NCI-H82 treated with DMSO at 0.1 percent for 48 hours (cell line): Measurements from ENCODE around the gene GLB1L2.
A peak's percentile ranks its signal among the peaks of the same experiment; 100 is the strongest.
"Not testable (repeated sequence)": the region's sequence is repeated elsewhere in the genome, so short reads cannot be mapped to it uniquely, and the experiment has no call there.

Experiments used
- DNase-seq: peaks from one replicate; lab custom pipeline; 2025; ENCODE audit not compliant: unreplicated experiment; lab: John Stamatoyannopoulos, UW

Gene GLB1L2, protein sequence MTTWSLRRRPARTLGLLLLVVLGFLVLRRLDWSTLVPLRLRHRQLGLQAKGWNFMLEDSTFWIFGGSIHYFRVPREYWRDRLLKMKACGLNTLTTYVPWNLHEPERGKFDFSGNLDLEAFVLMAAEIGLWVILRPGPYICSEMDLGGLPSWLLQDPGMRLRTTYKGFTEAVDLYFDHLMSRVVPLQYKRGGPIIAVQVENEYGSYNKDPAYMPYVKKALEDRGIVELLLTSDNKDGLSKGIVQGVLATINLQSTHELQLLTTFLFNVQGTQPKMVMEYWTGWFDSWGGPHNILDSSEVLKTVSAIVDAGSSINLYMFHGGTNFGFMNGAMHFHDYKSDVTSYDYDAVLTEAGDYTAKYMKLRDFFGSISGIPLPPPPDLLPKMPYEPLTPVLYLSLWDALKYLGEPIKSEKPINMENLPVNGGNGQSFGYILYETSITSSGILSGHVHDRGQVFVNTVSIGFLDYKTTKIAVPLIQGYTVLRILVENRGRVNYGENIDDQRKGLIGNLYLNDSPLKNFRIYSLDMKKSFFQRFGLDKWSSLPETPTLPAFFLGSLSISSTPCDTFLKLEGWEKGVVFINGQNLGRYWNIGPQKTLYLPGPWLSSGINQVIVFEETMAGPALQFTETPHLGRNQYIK

DNA sequence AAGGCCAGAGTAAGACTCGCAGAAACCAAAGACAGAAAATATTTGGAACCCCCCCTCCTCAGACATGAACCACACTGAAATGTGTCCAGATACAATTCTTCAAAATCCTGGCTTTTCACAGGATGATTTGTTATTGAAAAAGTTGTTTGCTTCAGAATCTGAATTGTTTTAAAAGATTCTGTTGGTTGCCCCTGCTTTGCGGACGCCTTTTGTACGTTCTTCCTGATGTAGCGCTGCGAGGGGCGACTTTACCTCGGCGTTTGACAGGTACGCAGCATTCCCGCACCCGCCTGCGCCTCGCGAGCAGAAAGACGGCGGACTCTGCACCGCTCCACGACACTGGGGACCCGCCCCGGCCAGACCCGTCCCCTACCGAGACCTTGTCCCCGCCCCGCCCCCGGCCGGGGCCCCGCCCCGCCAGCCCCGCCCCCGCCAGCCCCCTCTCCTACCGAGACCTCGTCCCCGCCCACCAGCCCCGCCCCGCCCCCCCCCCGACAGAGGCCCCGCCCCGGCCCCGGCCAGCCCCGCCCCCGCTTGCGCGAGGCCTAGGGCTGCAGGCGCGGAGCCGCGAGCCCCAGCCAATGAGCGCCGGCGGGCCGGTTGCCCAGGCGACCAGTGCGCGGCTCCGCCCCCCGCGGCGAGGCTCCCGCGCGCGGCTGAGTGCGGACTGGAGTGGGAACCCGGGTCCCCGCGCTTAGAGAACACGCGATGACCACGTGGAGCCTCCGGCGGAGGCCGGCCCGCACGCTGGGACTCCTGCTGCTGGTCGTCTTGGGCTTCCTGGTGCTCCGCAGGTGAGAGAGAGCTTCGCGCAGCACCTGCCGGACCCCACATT, at the start of gene GLB1L2:
GLB1L2 (plus strand) TSS at position 635 of the 835 bp plus-strand sequence; CDS start at position 709, 74 bp downstream.
- DNase-seq: peak; percentile 19

DNA sequence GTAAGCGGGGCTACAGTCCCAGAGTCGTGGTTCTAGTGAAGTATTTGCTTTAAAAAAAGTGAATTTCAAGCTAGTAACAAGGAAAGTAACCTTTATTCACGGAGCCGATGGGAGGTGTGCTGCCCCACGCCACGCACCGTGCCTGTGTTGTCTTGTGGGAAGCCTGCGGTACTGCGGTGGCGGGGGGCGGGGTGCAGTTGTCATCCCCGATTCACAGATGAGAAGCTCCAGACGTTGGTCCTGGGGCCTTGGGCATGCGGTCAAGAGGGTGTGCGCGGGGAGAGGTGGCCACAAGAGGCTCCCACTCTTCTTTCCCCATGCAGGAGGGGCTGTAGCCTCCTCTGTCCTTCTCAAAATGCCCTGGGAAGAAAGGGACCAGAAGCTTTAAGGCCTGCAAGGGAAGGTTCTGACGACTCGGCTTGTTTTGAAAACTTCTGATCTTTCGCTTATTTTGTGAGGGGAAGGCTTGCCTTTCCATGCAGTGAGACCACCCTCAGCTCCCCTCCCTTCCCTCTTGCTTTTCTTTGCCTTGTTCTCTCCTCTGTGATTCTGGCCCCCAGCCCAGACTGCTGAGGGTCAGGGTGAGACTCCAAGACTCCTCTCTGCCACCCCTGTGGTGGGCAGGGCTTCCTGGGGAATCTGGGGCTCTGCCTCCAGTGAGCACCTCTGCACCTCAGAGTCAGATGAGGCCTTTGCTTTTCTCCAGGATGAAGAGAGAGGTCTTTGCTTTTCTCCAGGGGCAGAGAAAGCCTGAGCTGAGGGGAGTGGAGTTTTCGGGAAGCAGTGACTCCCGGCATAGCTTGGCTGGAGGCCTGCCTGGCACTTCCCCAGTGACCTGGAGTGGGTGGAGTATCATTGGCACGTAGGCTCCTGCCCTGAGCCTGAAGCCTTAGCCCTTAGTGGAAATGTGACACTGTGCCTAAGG, 49.4 kb upstream of the GLB1L2 start:
- no peak for DNase-seq

DNA sequence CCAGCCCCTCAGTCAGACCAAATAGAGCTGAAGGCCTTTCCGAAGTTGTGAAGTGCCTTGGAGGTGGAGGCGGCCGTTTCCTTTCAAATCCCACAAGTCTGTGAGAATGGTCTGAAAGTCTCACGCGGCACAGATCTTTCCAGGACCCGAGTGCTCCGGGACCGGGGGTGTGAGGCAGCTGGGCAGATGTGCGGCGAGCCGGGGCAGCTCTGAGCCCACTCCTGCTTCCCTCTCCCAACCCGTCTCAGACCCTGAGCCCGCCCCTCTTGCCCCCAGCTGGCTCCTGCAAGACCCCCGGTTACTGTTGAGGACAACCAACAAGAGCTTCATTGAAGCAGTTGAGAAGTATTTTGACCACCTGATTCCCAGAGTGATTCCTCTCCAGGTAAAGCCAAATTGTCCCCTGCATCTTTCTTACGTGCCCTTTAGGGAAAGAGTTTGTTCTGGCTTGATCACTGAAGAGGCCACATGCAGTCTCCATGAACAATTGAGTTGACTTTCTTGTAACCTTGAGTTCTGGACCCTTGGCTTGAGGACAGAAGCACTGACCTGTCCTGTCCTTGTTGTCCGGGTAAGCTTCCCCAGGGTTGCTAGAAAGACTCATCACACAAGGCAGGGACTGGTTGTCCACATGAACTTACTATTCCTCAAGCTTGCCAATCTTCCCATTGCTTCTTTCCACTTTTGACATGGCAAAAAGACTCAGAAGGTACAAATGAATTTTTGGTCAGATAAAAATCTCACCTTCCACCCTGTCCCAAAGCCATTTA, 48.1 kb upstream of the GLB1L2 start:
- DNase-seq: no peak

DNA sequence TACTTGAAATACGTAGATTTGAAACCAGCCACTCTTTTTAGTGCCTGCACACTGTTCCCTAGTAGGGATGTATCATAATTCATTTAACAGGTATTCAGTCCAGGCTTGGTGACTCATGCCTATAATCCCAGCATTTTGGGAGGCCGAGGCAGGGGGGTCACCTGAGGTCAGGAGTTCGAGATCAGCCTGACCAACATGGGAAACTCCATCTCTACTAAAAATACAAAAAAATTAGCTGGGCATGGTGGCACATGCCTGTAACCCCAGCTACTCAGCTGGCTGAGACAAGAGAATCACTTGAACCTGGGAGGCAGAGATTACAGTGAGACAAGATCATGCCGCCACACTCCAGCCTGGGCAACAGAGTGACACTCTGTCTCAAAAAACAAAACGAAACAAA, 47.4 kb upstream of the GLB1L2 start:
- not testable (repeated sequence) for DNase-seq

DNA sequence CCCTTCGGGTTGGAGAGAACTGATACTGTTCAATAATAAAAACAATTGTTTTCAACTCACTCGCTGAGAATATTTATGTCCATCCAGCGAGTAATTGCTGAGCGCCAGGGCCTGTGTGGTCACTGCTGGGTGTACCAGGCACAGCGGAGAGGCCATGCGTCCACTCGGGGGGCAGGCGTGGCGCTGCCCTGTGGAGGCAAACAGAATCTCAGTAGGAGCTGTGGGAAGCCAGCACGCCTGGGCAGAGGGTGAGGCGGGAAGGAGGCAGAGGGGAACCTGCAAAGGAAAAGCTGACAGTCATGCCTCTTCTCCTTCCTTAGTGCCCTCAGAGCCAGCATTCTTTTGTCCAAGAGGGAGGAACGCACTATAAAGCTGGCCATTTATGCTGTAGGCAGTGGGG, 44.2 kb upstream of the GLB1L2 start:
- no peak for DNase-seq

DNA sequence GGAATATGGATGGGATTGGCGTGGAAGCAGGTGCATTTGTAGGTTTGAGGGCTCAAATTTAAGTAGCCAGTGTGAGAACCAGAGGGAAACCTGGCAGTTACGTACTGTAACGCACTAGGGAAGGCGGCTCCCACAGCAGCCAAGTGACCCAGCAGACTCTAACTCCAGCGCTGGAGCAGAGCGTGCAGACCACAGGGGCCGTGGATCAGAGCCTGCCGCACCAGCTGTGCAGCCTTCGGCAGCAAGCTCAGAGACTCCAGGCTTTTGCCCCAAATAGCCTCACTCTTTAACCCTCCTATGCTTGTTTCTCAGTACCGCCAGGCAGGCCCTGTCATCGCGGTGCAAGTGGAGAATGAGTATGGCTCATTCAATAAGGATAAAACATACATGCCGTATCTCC, 43.3 kb upstream of the GLB1L2 start:
- no peak for DNase-seq

DNA sequence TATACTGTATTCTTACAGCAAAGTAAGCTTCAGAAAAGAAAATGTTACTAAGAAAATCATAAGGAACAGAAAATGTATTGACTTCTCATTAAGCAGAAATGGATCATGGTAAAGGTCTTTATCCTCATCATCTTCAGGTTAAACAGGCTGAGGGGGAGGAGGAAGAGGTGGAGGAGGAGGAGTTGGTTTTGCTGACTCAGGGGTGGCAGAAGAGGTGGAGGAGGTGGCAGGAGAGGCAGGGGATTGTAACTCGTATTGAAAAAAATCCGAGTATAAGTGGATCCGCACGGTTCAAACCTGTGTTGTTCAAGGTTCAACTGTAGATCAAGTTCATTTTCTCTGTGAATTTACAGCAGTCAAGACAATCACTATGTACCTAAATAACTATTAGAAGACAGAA, 42.6 kb upstream of the GLB1L2 start:
- no peak for DNase-seq

DNA sequence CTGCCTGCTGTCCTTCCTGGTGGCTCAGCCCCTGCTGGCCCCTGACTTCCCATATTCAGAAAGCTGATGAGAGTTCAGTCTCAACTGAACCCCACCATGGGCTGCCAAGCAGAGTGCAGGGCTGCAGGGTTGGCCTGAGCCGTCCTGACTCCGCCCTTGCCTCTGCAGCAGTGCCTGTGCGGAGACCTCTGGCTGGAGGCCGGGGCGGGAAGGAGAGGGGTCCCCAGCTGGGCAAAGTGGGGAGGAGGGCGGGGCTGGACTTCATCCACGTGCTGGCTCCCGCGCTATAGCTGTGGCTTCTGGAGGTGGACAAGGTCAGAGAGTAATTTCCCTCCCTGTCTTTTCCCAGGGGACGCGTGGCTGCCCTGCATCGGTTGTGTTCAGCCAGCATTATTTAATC, 42.0 kb upstream of the GLB1L2 start:
- no peak for DNase-seq

DNA sequence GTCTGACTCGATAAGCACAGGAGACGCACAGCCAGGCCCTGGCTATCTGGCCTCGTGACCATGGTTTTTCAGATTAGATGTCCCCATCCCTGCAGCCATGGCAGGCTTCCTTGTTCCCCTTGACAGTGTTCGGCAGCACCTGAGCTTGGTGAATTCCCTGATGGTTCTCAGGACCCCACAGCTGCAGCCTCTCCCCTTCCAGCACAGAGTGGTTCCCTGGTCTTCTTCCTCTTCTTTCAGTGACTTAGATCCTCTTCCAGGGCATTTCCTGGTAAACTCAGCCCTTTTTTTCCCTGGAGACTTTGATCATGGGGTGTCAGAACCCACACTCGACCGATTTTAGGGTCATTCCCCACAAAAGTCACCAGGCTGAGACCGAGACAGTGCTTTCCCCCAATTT, 41.1 kb upstream of the GLB1L2 start:
- DNase-seq: no peak

DNA sequence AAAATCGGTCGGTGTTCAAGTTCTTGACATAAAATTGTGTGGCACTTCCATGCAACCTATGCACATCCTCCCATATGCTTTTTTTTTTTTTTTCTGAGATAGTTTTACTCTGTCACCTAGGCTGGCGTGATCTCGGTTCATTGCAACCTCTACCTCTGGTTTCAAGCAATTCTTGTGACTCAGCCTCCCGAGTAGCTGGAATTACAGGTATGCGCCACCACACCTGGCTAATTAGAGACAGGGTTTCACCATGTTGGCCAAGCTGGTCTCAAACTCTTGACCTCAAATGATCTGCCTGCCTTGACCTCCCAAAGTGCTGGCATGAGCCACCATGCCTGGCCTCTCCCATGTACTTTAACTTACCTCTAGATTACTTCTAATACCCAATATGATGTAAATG, 40.6 kb upstream of the GLB1L2 start:
- DNase-seq: no peak

DNA sequence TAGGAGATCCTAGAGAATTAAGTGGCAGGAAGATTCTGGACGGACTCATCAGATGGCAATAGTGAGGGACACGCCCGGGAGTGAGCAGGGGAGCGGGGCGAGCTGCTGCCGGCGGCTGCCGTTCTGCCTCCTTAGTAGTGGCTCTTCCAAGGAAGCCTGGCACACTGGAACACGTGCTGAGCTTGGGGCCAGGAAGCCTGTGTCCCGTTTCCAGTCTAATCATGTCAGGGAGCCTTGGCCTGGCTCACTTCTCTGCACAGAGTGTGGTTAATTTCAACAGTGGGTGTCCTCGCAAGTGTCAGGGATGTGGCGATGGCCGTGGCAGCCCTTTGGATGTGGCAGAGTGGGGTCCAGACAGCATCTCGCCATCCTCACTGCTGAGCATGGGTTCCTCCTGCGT, 39.1 kb upstream of the GLB1L2 start:
- no peak for DNase-seq

DNA sequence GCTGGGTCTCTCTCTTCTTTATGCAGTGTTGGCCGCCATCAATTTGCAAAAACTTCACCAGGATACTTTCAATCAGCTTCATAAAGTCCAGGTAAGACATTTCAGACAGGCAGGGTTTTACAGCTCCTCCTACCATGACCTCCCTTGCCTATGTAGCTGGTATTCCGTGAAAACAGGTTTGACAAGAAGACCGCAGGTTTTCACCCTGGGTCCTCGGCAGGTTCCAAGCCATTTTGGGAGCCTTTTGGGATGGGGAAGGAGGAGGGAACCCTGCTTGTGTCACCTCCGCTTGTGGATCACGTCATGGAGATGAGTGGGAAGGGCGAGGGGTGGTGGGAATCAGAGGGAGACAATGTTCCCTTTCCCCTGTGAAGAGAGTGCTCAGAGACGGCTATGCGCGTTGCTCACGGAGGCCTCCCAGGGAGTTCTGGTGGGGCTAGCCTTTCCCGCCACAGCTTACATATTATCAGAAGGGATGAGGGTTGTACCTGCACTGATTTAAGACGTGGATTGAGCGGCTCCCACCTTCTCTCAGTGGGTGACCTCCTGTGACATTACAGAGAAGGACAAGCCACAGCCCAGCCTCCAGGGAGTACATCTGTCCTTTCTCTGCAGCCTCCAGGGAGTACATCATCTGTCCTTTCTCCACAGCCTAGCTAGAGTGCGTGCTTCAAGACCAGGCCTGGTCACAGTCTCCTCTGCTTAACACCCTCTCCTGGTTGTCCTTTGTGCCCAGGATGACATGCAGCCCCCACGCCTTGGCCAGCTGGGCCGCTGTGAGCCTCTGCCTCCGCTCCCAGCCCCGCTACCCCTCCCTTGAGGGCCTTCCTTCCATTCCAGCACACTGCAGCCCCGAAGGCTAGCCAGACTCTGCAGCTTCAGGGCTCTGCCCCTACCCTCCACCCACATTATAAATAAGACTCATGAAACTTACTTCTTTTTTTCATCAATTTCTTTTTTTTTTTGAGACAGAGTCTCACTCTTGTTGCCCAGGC, 38.4 kb upstream of the GLB1L2 start:
- DNase-seq: no peak

DNA sequence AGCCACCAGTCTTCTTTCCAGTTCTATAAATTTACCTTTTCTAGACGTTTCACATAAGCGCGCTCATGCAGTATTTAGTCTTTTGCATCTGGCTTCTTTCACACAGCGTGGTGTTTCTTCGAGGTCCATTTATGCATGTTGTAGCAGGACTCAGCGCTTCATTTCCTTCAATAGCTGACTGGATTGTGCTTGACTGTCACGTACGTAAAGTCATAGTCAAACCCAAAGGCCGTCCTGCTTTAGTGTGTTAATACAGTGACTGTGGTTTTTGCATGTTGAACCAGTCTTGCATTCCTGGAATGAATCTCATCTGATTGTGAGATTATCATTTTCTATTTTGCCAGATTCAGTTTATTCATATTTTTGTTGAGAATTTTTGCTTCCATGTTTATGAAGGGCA, 37.1 kb upstream of the GLB1L2 start:
- no peak for DNase-seq

DNA sequence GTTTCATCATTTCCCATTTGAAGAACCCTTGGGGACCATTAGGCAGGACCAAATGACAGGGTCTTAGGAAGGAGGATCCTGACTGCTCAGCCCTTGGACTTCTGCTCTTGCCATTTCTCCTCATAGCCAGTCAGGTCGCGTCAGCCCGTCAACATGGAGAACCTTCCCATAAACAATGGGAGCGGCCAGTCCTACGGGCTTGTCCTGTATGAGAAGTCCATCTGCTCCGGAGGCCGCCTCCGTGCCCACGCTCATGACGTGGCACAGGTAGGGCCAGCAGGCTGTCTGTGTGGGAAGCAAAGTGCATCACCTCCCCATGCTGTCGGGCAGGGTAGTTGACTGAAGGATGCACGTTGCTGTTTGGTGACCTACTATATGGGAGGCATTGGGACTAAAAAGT, 19.6 kb upstream of the GLB1L2 start:
- no peak for DNase-seq

DNA sequence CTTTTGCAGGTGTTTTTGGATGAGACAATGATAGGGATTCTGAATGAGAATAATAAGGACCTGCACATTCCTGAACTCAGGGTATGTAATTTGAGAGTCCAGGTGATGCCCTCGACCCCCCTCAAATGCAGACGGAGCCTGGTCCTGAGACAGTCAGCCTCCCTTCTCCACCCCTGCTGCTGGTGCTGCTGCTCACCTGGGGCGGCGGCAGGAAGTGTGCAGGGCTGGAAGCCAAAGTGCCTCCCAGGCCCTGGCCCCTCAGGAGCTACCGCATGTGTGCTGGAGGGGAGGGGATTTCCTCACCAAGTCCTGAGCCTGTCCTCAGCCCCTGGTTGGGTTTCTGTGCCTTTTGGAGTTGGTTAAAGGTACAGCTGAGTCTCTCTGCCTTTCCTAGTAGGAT, 19.0 kb upstream of the GLB1L2 start:
- no peak for DNase-seq

DNA sequence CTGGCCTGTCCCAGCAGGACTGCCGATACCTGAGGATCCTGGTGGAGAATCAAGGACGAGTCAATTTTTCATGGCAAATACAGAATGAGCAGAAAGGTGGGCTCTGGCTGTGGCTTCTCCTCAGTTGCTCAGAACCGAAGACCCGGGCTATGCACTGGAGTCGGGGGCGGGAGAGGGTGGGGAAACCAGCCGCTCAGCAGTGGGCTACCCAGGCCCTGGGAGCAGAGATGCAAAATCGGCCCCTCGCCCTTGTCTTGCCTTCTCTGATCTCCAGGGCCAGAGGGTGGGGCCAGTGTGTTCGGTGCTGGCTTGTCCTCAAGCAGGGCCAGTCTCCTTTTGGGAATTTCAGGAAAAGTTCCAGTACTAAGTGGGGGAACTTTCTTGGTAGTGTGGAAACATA, 18.4 kb upstream of the GLB1L2 start:
- DNase-seq: no peak

DNA sequence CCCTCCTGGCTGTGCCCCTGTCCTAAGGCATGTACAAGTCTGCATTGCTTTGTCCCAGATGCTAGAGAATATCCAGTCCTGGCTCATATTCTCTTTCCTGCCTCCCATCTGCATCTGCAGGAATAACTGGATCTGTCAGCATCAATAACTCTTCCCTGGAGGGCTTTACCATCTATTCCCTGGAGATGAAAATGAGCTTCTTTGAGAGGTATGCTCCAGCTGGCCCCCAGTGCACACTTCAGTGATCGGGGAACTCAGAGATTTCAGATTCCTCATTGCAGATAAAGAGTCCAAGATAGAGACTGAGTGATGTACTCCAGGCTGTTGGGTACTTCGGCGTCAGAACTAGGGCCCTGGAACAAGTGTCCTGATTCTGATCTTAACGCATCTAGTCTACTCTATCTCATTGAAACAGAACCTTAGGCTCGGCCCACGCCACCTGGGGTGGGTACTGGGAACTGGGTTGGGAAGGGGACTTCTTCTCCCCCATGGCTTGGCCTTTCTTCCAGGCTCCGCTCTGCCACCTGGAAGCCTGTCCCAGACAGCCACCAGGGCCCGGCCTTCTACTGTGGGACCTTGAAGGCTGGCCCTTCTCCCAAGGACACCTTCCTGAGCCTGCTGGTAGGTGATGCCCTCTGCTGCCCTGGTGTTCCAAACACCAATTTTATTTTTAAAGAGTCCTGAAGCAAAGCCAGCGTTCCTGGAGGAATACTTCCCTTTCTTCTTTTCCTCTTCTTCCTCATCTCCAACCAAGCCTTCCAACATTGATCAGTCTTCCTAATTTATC, 17.8 kb upstream of the GLB1L2 start:
- DNase-seq: no peak

DNA sequence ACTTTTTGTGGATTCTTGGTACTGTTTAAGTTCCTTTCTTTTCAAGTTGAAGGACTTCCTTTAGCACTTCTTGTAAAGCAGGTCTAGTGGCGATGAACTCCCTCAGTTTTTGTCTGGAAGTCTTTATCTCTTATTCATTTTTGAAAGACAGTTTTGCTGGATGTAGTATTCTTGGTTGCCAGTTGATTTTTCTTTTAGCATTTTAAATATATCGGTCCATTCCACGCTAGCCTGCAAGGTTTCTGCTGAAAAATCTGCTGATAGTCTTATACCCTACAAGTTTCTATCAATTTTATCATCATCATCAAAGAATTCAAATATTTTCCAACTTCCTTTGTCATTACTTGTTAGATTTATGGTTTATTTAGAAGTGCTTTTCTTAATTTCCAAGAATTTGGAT, 14.7 kb upstream of the GLB1L2 start:
- DNase-seq: no peak
